PC-9 (cell line): ENCODE measurements around the gene MAPKAPK5.

Source experiments
- CTCF ChIP-seq: fragments of 200-600 bp; sonication (generic); conservative IDR thresholded peaks from 2 replicates; pipeline ENCODE4 v1.6.1; 2017; ENCODE audit warnings: mixed run types, antibody characterized with exemption, mild to moderate bottlenecking, moderate library complexity
- EZH2 ChIP-seq: fragments of 200-600 bp; sonication (generic); IDR thresholded peaks from 2 replicates; pipeline ENCODE4 v1.8.0; 2017; ENCODE audit warnings: antibody characterized with exemption, low read depth

- TF ChIP-seq CTCF (no peak), EZH2 (no peak)
Observed at GRCh38 chr12:111932241-111932640, 90.2 kb downstream of the MAPKAPK5 start.
